OCI-LY1 (cell line): Measurements from ENCODE around the gene IER3.

Experiments
- H2AFZ ChIP-seq: fragments of 200-600 bp; sonication (generic), shearing (Covaris generic); 2 replicates; pipeline ENCODE4 v1.6.0; 2014; ENCODE audit warnings: antibody characterized with exemption, mild to moderate bottlenecking, low read length
- H3F3A ChIP-seq: fragments of 200-600 bp; sonication (generic), shearing (Covaris generic); 2 replicates; pipeline ENCODE4 v1.6.0; 2014; ENCODE audit warnings: mild to moderate bottlenecking, antibody characterized with exemption, low read length, moderate library complexity; ENCODE audit not compliant: insufficient read depth
- H3K27ac ChIP-seq: fragments of 200-600 bp; sonication (generic); 2 replicates; pipeline ENCODE4 v1.5.1; 2014; ENCODE audit warnings: low read length, mixed run types, mild to moderate bottlenecking, low read depth; ENCODE audit not compliant: poor library complexity, severe bottlenecking
- H3K27me3 ChIP-seq: fragments of 200-600 bp; sonication (generic); 2 replicates; pipeline ENCODE4 v1.6.0; 2014; ENCODE audit warnings: antibody characterized with exemption, mild to moderate bottlenecking, low read length, moderate library complexity; ENCODE audit not compliant: insufficient read depth
- H3K36me3 ChIP-seq: fragments of 200-600 bp; sonication (generic); 2 replicates; pipeline ENCODE4 v1.6.1; 2014; ENCODE audit warnings: mild to moderate bottlenecking, antibody characterized with exemption, low read length, moderate library complexity, mixed read lengths; ENCODE audit not compliant: insufficient read depth
- H3K4me1 ChIP-seq: fragments of 200-600 bp; sonication (generic); 2 replicates; pipeline ENCODE4 v1.5.1; 2014; ENCODE audit warnings: mild to moderate bottlenecking, low read length, moderate library complexity; ENCODE audit not compliant: insufficient read depth, severe bottlenecking
- H3K4me2 ChIP-seq: fragments of 200-600 bp; sonication (generic), shearing (Covaris generic); 2 replicates; pipeline ENCODE4 v1.6.1; 2014; ENCODE audit warnings: low read length
- H3K4me3 ChIP-seq: fragments of 200-600 bp; sonication (generic); 2 replicates; pipeline ENCODE4 v1.5.1; 2014; ENCODE audit warnings: low read length, low read depth, mild to moderate bottlenecking, mixed read lengths; ENCODE audit not compliant: poor library complexity, severe bottlenecking
- H3K79me2 ChIP-seq: fragments of 200-600 bp; shearing (Covaris generic); 2 replicates; pipeline ENCODE4 v1.6.1; 2016; ENCODE audit warnings: mixed run types, low read length, mixed read lengths; ENCODE audit not compliant: insufficient read depth
- H3K9ac ChIP-seq: fragments of 200-600 bp; sonication (generic), shearing (Covaris generic); 2 replicates; pipeline ENCODE4 v1.6.1; 2014; ENCODE audit warnings: mild to moderate bottlenecking, low read length, mixed read lengths
- H3K9me2 ChIP-seq: fragments of 200-600 bp; sonication (generic), shearing (Covaris generic); 2 replicates; pipeline ENCODE4 v1.6.1; 2014; ENCODE audit warnings: low read depth, mild to moderate bottlenecking, low read length, mixed read lengths
- H3K9me3 ChIP-seq: fragments of 200-600 bp; shearing (Covaris generic); 2 replicates; pipeline ENCODE4 v1.6.1; 2014; ENCODE audit warnings: low read length, mixed read lengths
- H4K20me1 ChIP-seq: fragments of 200-600 bp; sonication (generic), shearing (Covaris generic); 2 replicates; pipeline ENCODE4 v1.6.0; 2016; ENCODE audit warnings: mild to moderate bottlenecking, low read length; ENCODE audit not compliant: insufficient read depth
- EZH2 ChIP-seq: fragments of 200-600 bp; sonication (generic), shearing (Covaris generic); IDR thresholded peaks from 2 replicates; pipeline ENCODE4 v1.8.0; 2017; ENCODE audit warnings: borderline replicate concordance, mixed run types, mild to moderate bottlenecking, antibody characterized with exemption, low read length, moderate library complexity, mixed read lengths
- TF ChIP-seq, protein P1 (sequence below): fragments of 200-600 bp; sonication (generic), shearing (Covaris generic); IDR thresholded peaks from 2 replicates; pipeline ENCODE4 v1.5.1; 2017; ENCODE audit warnings: mild to moderate bottlenecking, antibody characterized with exemption, low read length, moderate library complexity, mixed read lengths

IER3 gene

DNA sequence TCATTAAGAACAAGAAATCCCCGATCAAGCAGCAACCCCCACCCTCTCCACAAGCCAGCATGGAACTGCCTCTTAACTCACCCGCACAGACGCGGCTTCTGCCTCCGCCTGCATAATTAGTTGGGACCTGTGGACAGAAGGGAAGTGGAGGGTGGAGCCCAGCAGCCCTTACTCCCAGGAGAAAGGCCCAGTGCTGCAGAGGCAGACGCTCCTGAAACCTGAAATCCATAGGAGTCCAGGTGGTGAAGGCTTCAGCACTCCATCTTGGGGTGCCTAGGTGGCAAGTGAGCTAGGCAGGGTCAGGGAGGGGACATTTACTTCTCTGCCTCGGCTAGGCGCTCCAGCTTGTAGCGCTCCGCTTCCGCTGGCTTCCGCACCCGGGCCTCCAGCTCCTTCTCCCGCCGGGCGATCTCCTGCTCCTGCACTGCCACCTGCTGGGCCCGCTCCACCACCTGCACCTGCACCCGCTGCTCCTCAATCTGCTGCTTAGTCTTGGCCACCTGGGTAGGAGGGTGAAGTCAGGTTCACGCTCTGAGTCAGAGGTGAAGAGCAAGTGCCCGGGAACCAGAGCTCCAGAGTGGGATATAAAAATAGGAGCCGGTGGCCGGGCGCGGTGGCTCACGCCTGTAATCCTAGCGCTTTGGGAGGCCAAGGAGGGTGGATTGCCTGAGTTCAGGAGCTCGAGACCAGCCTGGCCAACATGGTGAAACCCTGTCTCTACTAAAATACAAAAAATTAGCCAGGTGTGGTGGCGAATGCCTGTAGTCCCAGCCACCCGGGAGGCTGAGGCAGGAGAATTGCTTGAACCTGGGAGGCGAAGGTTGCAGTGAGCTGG, 13.5 kb downstream of the IER3 start:
- no peaks in the 10 kb centered on the region for H3K9me2 ChIP-seq
- H3K4me3 ChIP-seq, result peak overlapping the region; percentile 53
- peaks cover 16% of the 10 kb centered on the region for H3F3A ChIP-seq
- H3K4me1 ChIP-seq, result peaks cover 19% of the 10 kb centered on the region
- no peaks in the 10 kb centered on the region for H4K20me1 ChIP-seq
- peak overlapping the region; percentile 77 for H3K4me2 ChIP-seq
- TF ChIP-seq, protein P1, sequence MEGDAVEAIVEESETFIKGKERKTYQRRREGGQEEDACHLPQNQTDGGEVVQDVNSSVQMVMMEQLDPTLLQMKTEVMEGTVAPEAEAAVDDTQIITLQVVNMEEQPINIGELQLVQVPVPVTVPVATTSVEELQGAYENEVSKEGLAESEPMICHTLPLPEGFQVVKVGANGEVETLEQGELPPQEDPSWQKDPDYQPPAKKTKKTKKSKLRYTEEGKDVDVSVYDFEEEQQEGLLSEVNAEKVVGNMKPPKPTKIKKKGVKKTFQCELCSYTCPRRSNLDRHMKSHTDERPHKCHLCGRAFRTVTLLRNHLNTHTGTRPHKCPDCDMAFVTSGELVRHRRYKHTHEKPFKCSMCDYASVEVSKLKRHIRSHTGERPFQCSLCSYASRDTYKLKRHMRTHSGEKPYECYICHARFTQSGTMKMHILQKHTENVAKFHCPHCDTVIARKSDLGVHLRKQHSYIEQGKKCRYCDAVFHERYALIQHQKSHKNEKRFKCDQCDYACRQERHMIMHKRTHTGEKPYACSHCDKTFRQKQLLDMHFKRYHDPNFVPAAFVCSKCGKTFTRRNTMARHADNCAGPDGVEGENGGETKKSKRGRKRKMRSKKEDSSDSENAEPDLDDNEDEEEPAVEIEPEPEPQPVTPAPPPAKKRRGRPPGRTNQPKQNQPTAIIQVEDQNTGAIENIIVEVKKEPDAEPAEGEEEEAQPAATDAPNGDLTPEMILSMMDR, result peak; percentile 90
- TF ChIP-seq EZH2, result no peak
- no peaks in the 10 kb centered on the region for H3K9me3 ChIP-seq
- no peaks in the 10 kb centered on the region for H3K27me3 ChIP-seq
- no peak overlapping the region for H2AFZ ChIP-seq
- H3K9ac ChIP-seq, result peak overlapping the region; percentile 70
- peak overlapping the region; percentile 49 for H3K27ac ChIP-seq
- H3K79me2 ChIP-seq, result no peaks in the 10 kb centered on the region
- H3K36me3 ChIP-seq, result peaks cover 34% of the 10 kb centered on the region; the same call in 1 of the 2 replicates

DNA sequence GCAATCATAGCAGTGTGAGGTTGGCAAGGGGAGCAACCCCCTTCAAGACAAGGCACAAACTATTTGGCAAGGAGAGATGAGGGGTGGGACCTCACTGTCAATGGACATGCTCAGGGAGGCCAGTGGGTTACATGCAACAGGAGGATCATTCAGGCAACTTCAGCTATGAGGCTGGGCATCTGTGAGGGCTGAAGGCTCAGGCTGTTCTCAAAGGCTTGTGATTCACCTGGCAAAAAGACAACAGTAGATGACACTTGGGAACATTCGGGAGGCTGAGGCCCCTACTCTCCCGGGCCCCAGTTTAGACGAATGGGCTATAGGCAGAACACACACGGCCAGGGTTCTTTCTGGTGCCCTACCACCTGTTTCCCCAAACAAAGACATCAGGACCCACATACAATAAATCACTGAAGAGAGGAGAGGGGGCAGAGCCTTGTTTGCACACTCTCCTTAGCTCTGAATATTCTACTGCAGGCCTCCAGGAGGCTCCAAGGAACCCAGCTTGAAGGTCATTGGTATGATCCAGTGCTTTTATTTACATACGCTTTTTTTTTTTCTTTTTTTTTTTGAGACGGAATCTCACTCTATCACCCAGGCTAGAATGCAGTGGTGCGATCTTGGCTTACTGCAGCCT, 16.3 kb downstream of the IER3 start:
- Histone ChIP-seq H3K4me1 (peaks cover 28% of the 10 kb centered on the region), H3K4me3 (no peak overlapping the region), H3K9ac (no peak overlapping the region), H3K27me3 (no peaks in the 10 kb centered on the region), H3K79me2 (peaks cover 1% of the 10 kb centered on the region; the same call in 1 of the 2 replicates), H3K4me2 (no peak overlapping the region), H3F3A (peaks cover 32% of the 10 kb centered on the region), H2AFZ (no peak overlapping the region), H3K9me3 (no peaks in the 10 kb centered on the region), H4K20me1 (no peaks in the 10 kb centered on the region), H3K36me3 (peaks cover 51% of the 10 kb centered on the region), H3K9me2 (no peaks in the 10 kb centered on the region), H3K27ac (peak overlapping the region; percentile 13)
- TF ChIP-seq, protein P1, result no peak
- no peak for TF ChIP-seq EZH2

GRCh38 chr6:30726506-30727413, 17.6 kb downstream of the IER3 start:
- Histone ChIP-seq H3K36me3 (peaks cover 60% of the 10 kb centered on the region), H3K4me3 (no peak overlapping the region), H3K9me2 (no peaks in the 10 kb centered on the region), H3K4me2 (no peak overlapping the region), H3K9ac (no peak overlapping the region), H3K27ac (no peak overlapping the region), H3K27me3 (no peaks in the 10 kb centered on the region), H3K9me3 (no peaks in the 10 kb centered on the region), H3F3A (peaks cover 37% of the 10 kb centered on the region), H3K79me2 (peaks cover 7% of the 10 kb centered on the region), H3K4me1 (peaks cover 36% of the 10 kb centered on the region), H2AFZ (no peak overlapping the region), H4K20me1 (no peaks in the 10 kb centered on the region)
- TF ChIP-seq, protein P1, result no peak
- TF ChIP-seq EZH2, result no peak
